ENCODE results near the gene KRT34. TPM values are rescaled to one million over a fixed set of nuclear protein-coding genes. Genes with fewer than 3 reads are reported as not detected.

The KRT34 gene
- polyA plus RNA-seq, 3 donors: not detected

DNA sequence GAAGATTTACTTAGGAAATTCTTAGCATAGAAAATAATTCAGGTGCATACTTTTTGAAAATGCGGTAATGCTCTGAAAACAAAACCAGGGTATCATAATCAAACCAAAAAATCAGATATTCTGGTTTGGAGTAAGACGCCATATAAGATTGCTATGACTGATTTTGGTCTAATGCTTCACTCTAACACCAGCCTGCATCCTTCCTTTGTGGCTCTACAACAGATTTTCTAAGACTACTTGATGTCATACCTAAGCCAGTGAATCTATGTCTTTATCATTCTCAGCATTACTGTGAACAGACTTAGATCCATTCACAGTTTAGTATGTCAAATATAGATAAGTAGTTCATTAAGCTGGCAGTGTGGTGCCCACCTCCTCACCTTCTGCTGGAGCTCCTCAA is 13.1 kb downstream of the KRT34 start:
- Mint-ChIP-seq H3K4me3 (no peak overlapping the region), H3K4me1 (no peaks in the 10 kb centered on the region), H3K27ac (no peak overlapping the region), H3K9me3 (peaks cover 0 to 1% (median 0%) of the 10 kb centered on the region in 7 donors), H3K36me3 (no peaks in the 10 kb centered on the region), H3K27me3 (ENCODE audit: low read depth in 3 of 3) (peaks cover 0 to 11% (median 8%) of the 10 kb centered on the region in 3 donors)
- Histone ChIP-seq H3K27me3 (ENCODE audit: control insufficient read depth in 2 of 2, insufficient read depth in 2 of 2, low read length in 2 of 2) (peaks cover 0 to under 1% of the 10 kb centered on the region in 2 donors), H3K9ac (ENCODE audit: insufficient read depth, low read length, poor library complexity, severe bottlenecking) (no peak overlapping the region), H3K36me3 (replicated peaks in 1 of 2; ENCODE audit: control insufficient read depth in 1 of 2, insufficient read depth in 2 of 2, low read length in 2 of 2) (no peaks in the 10 kb centered on the region), H3K4me1 (ENCODE audit: control insufficient read depth in 1 of 2, insufficient read depth in 2 of 2, low read length in 2 of 2) (no peaks in the 10 kb centered on the region), H3K79me2 (ENCODE audit: insufficient read depth, low read length) (no peaks in the 10 kb centered on the region), H3K4me3 (replicated peaks in 1 of 3; ENCODE audit: low read depth in 2 of 3, low read length in 3 of 3) (no peak overlapping the region), H4K20me1 (ENCODE audit: insufficient read depth, low read length) (no peaks in the 10 kb centered on the region), H2AFZ (ENCODE audit: insufficient read depth, low read depth, low read length, poor library complexity, severe bottlenecking) (no peak overlapping the region), H3K27ac (ENCODE audit: low read depth in 1 of 2, low read length in 2 of 2) (no peak overlapping the region), H3K4me2 (replicated peaks; ENCODE audit: extremely low read depth, low read length, poor library complexity, severe bottlenecking) (no peak overlapping the region), H3K9me3 (replicated peaks in 1 of 2; ENCODE audit: control insufficient read depth in 1 of 2, insufficient read depth in 1 of 2, low read length in 2 of 2) (no peaks in the 10 kb centered on the region)
- TF ChIP-seq, protein P1, sequence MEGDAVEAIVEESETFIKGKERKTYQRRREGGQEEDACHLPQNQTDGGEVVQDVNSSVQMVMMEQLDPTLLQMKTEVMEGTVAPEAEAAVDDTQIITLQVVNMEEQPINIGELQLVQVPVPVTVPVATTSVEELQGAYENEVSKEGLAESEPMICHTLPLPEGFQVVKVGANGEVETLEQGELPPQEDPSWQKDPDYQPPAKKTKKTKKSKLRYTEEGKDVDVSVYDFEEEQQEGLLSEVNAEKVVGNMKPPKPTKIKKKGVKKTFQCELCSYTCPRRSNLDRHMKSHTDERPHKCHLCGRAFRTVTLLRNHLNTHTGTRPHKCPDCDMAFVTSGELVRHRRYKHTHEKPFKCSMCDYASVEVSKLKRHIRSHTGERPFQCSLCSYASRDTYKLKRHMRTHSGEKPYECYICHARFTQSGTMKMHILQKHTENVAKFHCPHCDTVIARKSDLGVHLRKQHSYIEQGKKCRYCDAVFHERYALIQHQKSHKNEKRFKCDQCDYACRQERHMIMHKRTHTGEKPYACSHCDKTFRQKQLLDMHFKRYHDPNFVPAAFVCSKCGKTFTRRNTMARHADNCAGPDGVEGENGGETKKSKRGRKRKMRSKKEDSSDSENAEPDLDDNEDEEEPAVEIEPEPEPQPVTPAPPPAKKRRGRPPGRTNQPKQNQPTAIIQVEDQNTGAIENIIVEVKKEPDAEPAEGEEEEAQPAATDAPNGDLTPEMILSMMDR (IDR thresholded peaks at IDR 0.05): no peak
- WGBS (ENCODE audit: insufficient coverage): no CpG with 5 or more reads among the region's 2 CpGs
- intact Hi-C loops (cut with micrococcal nuclease): no loop called here
- no peak for DNase-seq

DNA sequence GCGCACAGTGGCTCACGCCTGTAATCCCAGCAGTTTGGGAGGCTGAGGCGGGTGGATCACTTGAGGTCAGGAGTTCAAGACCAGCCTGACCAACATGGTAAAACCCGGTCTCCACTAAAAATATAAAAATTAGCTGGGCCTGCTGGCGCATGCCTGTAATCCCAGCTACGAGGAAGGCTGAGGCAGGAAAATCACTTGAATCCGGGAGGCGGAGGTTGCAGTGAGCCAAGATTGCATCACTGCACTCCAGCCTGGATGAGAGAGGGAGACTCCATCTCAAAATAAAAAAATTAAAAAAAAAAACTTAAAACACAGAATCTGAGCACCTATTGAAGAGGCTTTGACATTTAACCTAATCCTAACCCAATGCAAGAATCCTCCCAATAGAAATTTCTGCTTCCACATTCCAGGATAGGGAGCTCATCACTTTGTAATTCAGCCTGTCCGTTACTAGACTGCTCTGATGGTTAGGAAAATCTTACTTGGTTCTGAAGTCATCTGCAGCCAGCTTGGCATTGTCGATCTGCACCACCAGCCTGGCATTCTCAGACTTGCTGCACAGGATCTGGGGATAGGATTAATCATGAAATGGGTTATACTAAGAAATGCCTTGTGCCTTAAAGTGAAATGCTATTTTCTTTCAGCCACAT is 14.6 kb downstream of the KRT34 start:
- Histone ChIP-seq H3K27ac (ENCODE audit: low read depth in 1 of 2, low read length in 2 of 2) (no peak overlapping the region), H4K20me1 (ENCODE audit: insufficient read depth, low read length) (no peaks in the 10 kb centered on the region), H3K4me3 (replicated peaks in 1 of 3; ENCODE audit: low read depth in 2 of 3, low read length in 3 of 3) (no peak overlapping the region), H3K9me3 (replicated peaks in 1 of 2; ENCODE audit: control insufficient read depth in 1 of 2, insufficient read depth in 1 of 2, low read length in 2 of 2) (no peaks in the 10 kb centered on the region), H3K4me1 (ENCODE audit: control insufficient read depth in 1 of 2, insufficient read depth in 2 of 2, low read length in 2 of 2) (no peaks in the 10 kb centered on the region), H3K36me3 (replicated peaks in 1 of 2; ENCODE audit: control insufficient read depth in 1 of 2, insufficient read depth in 2 of 2, low read length in 2 of 2) (no peaks in the 10 kb centered on the region), H3K79me2 (ENCODE audit: insufficient read depth, low read length) (no peaks in the 10 kb centered on the region), H3K27me3 (ENCODE audit: control insufficient read depth in 2 of 2, insufficient read depth in 2 of 2, low read length in 2 of 2) (no peaks in the 10 kb centered on the region), H3K9ac (ENCODE audit: insufficient read depth, low read length, poor library complexity, severe bottlenecking) (no peak overlapping the region), H2AFZ (ENCODE audit: insufficient read depth, low read depth, low read length, poor library complexity, severe bottlenecking) (no peak overlapping the region), H3K4me2 (replicated peaks; ENCODE audit: extremely low read depth, low read length, poor library complexity, severe bottlenecking) (no peak overlapping the region)
- no peak for DNase-seq
- TF ChIP-seq, protein P1 (IDR thresholded peaks at IDR 0.05): no peak
- 100% methylated on average over 3 of the region's 10 CpGs for WGBS (ENCODE audit: insufficient coverage)
- Mint-ChIP-seq H3K4me1 (no peaks in the 10 kb centered on the region), H3K27me3 (ENCODE audit: low read depth in 3 of 3) (peaks cover 0 to 13% (median 8%) of the 10 kb centered on the region in 3 donors), H3K9me3 (peaks cover 0 to 1% (median 0%) of the 10 kb centered on the region in 7 donors), H3K4me3 (no peak overlapping the region), H3K27ac (no peak overlapping the region), H3K36me3 (no peaks in the 10 kb centered on the region)
- intact Hi-C loops (cut with micrococcal nuclease): no loop called here

Data from CD14-positive monocyte (primary cell).